T-helper 1 cell treated with Interleukin-12 subunit alpha and Interleukin-12 subunit beta and Interleukin-4 antibody, amounts not matched to agents 30 ng/mL and 1 ng/mL, for 36 hours (primary cell): Measurements from ENCODE around the gene LPGAT1. TPM values are rescaled to one million over a fixed set of nuclear protein-coding genes. Genes with fewer than 3 reads are reported as not detected.
"Not testable (repeated sequence)": the region's sequence is repeated elsewhere in the genome, so short reads cannot be mapped to it uniquely, and the experiment has no call there.

ENCODE experiments used
- intact Hi-C: fragments of 100-400 bp; cut with micrococcal nuclease; formaldehyde crosslinking; loops from one replicate; pipeline ENCODE4 v1.15.1; 2024
- total RNA-seq: library from RNA; stranded (reverse); gene quantifications from 2 replicates; pipeline ENCODE4 v1.2.3, GENCODE V29; 2022

The LPGAT1 gene
- total RNA-seq, 1 donor from 2014 or later = 55.7 TPM

GRCh38 chr1:211736351-211736915 lies 94.1 kb downstream of the LPGAT1 start:
- intact Hi-C loops = no loop called here

DNA sequence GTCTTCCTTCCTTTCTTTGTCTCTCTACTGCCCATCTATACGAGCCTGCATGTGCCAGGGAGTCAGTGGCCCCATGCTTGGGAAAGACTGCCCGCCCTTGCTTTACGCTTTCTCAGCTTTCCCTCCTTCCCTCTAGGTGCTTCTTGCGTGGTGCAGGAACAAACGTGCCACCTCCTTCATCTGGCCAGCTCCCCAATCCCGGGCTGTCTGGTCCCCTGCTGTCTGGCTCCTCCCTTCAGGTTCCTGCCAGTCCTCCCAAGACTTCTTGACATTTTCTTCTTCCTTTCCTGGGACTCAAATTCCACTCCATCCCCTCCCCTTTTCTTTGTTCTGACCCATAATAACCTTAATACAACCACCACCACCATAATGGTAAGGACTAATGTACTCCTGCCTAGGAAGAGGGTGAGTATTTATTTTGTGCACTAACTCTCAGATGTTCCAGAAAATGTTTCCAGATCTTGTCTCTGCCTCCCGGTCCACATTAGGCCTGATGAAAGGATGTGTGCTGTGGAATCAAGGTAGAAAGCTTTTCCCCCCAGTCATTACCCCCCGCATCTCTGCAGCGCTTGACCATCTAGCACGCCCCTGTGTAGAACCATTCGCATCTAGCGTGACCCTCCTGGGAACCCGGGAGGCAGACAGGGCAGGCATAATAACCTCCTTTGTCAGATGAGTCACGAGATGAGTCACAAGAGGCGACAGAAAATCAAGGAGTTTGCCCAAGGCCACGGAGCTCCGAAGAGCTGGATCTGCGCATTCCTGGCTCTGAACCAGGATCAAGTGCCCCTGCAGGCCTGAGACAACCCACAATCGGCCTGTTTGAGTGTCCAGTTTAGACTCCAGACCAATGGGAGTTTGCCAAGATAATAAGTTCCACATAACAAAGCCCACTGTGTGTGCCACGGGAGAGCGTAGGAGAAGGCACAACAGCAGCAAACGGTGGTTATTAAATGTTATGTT lies 95.1 kb downstream of the LPGAT1 start:
- intact Hi-C loops = no loop called here

GRCh38 chr1:211734791-211735190 lies 95.8 kb downstream of the LPGAT1 start:
- intact Hi-C loops = no loop called here

- intact Hi-C loops = no loop called here
Observed at GRCh38 chr1:211734359-211734758, 96.2 kb downstream of the LPGAT1 start.

DNA sequence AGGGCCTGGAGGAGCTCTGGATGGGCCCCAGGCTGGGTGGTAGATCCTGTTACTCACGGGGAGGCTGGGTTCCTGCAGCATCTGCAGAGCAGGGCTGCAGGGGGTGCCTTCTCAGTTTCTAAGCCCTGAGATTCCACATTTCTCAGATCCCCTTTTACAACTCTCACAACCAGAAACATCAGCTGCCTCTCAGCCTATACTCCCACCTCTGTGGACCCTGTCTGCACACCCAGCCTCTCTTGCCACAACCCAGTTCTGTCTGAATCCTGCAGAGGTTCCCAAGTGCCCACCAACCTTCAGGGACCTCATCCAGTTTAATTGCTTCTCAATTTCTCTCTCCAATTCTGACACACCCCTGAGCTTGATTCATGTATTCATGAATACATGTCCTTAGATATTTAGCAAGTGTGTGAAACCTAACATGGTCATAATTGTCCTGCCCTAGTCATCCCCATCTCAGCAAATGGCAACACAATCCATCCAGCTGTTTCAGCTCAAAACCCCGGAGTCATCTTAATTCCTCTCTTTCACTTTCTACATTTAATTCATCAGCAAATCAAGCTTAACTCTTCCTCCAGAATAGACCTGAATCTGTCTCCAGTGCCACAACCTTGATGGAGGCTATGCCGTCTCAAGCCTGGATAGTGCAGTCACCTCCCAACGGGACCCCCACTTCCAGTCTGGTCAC lies 98.1 kb downstream of the LPGAT1 start:
- intact Hi-C loops = no loop called here

DNA sequence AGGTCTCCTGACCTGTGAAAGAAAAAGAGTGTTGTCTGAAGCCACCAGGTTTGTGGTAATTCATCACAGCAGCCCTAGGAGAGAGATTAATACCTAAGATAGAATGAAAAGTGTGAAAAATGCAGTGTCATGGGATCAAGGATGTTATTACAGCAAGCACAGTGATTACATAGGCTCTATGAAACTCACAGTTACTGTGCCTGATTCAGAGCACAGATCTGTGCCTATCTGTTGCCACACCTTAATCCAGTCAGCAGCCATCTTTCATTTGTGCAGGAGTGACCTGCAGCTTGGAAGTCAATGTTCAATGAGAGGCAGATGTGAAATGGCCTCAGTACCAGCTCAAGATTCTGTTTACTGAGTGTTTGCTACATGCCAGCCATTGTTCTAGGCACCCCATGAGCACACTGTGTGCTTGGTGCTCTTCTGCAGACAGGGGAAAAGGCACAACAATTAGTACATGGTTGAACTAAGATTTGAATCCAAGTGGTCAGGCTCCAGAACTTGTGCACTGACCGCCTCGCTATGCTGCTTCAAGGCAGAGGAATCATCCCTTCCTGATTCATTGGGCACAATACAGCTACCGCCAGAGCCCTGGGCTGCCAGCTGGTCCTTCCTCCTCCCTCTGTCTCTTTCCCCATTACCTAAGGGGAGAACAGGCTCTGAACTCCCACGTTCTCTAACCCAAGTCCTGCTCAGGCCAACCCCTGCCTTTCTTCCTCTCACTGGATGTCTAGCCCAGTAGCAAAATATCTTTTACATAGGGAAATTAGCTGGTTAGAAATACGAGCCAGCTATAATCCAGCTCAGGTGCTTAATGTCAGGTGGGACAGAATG lies 98.9 kb downstream of the LPGAT1 start:
- intact Hi-C loops = no loop called here

DNA sequence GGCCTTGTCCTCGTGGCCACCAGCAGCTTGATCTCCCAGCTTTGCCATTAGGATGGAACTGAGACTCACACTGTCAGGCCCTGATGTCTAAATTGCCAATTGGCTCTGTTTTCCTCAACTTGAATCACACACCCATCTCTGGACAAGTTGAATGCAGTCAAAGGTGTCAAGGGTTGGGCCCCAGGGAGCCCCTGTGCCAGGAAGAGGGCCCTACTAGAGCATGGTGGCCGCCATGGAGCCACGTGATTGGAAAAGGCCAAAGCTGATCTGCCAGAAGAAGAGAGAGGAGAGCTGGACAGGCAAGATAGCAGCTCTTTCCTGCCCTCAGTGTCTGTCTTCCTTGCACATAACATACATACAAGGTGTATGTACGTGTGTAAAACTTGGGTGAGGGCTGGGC lies 100.2 kb downstream of the LPGAT1 start:
- intact Hi-C loops = no loop called here

DNA sequence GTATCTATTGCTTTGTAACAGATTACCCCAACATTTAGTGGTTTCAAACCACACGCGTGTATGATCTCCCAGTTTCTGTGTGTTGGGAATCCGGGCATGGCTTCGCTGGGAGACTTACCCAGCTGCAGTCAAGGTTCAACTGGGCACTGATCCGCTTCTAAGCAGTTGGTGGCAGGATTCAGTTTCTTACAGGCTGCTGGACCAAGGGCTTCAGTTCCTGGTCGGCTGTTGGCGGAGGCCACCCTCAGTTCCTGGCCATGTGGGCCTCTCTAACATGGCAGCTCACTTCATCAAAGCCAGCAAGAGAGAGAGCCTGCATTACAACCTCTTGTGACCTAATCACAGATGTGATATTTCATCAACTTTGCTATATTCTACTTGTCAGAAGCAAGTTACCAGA lies 101.3 kb downstream of the LPGAT1 start:
- intact Hi-C loops = no loop called here

DNA sequence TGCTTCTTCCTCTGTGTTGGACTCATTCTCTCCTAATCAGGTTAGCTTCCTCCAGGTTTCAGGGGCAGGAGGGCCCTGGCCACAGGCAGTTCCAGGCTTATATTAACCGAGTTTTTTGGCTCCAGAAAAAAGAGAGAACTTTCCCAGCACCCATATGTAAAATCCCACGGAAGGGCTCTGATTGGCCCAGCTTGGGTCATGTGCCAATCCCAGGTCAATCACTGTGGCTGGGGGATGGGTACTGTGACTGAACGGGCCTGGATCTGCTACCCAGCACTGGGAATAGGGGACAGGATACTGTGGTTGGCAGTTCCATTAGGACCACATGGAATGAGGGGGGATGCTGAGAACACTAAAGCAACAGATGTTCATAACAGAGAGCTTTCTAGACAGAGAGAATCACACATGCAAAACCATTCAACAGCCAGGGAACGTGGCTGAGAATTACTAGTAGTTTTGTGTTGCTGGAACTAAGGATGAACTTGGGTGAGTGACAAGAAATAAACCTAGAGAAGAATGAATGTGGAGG lies 104.0 kb downstream of the LPGAT1 start:
- intact Hi-C loops = no loop called here

GRCh38 chr1:211724687-211725196 lies 105.8 kb downstream of the LPGAT1 start:
- intact Hi-C loops = no loop called here

DNA sequence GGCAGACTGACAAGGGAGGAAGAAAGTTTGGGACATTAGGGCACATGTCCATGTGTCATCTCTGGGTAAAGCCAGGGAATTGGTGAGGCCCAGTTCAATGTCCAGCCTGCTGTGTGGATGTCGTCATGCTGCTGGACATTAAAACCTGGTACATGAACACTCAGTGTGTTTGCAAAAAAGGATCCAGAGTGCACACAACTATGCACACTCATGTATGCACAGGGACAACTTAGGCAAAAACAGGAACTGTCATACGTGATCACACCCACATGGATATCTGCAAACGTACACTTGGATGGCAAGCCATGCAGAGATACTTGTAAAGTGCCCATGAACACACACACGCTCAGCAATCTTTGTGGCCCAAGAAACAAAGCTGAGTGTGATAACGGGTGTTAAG lies 107.3 kb downstream of the LPGAT1 start:
- intact Hi-C loops = no loop called here

- intact Hi-C loops = no loop called here
Observed at GRCh38 chr1:211722277-211723175, 108.0 kb downstream of the LPGAT1 start.

GRCh38 chr1:211716555-211716954 lies 114.0 kb downstream of the LPGAT1 start:
- intact Hi-C loops = not testable (repeated sequence)

DNA sequence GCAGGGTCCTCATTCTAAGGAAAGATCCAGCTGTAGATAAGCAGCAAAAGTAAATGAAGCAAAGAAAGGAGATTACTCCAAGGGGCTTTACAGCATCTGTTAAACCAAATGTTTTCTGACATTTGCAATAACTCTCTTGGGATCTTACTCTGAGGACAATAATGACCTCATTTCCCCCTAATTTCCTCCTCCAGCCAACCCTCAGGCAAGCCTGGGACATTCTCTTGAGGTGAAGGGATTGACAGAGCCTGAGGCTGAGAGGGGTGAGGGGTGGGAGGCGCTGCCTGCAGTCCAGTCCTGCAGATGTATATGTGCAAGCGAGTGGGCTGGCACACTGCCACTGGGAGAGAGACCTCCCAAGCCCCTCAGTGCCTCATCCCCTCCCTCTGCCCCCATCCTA lies 114.6 kb downstream of the LPGAT1 start:
- intact Hi-C loops = no loop called here

DNA sequence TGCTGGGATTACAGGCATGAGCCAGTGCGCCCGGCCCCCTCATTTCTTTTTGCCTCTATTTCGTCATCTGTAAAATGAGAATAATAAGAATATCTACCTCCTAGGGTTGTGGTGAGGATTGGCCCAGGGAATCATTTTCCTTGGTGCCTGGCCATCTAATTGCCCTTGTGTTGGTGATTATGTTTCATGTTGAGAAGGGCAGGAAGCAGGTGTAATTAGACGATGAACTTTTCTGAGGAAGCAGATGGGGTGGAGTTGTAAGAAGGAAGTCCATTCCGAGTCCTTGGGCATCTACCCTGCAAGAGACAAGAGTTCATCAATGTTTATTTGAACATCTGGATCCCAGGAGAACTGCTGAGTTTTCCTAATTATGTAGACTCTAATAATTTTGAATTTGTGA lies 116.4 kb downstream of the LPGAT1 start:
- intact Hi-C loops = no loop called here

- intact Hi-C loops = no loop called here
Observed at GRCh38 chr1:211713231-211713630, 117.3 kb downstream of the LPGAT1 start.

GRCh38 chr1:211711315-211711705 lies 119.3 kb downstream of the LPGAT1 start:
- intact Hi-C loops = no loop called here

DNA sequence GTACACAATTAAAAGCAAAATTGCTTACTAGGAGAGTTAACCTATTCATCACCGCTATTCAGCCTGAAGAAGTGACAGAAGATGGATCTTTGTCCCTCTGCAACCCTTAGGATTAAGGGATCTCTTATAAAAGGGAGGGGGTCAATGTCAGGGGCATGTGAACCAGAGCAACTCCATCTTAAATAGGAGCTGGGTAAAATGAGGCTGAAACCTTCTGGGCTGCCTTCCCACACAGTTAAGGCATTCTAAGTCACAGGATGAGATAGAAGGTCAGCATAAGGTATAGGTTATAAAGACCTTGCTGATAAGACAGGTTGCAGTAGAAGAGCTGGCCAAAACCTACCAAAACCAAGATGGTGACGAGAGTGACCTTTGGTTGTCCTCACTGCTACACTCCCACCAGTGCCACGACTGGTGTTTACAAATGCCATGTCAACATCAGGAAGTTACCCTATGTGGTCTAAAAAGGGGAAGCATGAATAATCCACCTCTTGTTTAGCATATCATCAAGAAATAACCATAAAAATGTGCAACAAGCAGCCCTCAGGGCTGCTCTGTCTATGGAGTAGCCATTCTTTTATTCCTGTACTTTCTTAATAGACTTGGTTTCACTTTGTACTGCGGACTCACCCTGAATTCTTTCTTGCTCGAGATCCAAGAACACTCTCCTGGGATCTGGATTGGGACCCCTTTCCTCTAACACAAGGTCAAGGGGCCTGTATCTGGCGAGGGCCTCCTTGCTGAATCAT lies 119.8 kb downstream of the LPGAT1 start:
- intact Hi-C loops = no loop called here

DNA sequence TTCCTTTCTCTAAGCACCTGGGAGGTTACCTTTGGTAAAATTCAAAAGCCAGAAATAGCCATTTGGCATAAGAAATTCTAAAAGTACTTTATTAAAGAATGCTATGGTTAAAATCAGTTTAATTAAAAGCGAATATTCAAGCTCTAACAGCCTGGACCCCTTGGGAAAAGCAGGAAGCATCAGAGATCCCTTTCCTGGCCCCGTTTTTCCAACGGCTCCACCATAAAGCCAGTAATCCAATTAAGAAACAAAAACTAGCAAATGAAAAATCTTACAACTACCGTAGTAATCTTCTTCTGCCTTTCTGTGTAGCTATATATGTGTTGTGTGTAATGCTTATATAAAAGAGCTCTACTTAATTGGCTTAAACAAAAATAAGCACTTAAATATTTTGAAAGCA lies 121.6 kb downstream of the LPGAT1 start:
- intact Hi-C loops = no loop called here
